ENCODE results near the gene IER2.

DNA sequence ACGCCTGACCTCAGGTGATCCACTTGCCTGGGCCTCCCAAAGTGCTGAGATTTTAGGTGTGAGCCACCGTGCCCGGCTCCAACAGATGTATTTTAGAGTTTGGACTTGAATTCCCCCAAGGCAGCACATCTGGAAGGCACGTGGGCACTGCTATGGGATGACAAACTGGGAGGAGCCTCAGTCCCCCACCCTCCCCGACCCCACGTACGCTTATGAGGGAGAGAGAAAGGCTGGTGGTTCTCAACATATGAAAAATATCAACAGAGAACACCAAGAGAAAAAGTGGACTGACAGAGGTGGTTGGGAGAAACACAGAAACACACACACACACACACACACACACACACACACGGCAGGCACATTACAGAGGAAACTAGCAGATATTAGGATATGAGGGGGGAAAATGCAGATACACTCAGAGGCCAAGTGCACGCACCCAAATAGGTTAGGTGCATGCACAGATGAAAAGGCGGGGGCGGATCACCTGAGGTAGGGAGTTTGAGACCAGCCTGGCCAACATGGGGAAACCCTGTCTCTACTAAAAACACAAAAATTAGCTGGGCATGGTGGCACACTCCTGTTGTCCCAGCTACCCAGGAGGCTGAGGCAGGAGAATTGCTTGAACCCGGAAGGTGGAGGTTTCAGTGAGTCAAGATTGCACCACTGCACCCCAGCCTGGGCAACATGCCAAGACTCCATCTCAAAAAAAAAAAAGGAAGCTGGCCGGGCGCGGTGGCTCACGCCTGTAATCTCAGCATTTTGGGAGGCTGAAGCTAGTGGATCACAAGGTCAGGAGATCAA lies 3.2 kb upstream of the IER2 start:
- TF ChIP-seq FOSL1 (IDR thresholded peaks at IDR 0.05; ENCODE audit: insufficient read depth, low read depth, low read length), result no peak
- TF ChIP-seq, protein P1, sequence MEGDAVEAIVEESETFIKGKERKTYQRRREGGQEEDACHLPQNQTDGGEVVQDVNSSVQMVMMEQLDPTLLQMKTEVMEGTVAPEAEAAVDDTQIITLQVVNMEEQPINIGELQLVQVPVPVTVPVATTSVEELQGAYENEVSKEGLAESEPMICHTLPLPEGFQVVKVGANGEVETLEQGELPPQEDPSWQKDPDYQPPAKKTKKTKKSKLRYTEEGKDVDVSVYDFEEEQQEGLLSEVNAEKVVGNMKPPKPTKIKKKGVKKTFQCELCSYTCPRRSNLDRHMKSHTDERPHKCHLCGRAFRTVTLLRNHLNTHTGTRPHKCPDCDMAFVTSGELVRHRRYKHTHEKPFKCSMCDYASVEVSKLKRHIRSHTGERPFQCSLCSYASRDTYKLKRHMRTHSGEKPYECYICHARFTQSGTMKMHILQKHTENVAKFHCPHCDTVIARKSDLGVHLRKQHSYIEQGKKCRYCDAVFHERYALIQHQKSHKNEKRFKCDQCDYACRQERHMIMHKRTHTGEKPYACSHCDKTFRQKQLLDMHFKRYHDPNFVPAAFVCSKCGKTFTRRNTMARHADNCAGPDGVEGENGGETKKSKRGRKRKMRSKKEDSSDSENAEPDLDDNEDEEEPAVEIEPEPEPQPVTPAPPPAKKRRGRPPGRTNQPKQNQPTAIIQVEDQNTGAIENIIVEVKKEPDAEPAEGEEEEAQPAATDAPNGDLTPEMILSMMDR (IDR thresholded peaks at IDR 0.05; ENCODE audit: control extremely low read depth in 1 of 3, insufficient read depth in 1 of 3, low read depth in 1 of 3, low read length in 3 of 3), result no peak
- TF ChIP-seq, protein P2, sequence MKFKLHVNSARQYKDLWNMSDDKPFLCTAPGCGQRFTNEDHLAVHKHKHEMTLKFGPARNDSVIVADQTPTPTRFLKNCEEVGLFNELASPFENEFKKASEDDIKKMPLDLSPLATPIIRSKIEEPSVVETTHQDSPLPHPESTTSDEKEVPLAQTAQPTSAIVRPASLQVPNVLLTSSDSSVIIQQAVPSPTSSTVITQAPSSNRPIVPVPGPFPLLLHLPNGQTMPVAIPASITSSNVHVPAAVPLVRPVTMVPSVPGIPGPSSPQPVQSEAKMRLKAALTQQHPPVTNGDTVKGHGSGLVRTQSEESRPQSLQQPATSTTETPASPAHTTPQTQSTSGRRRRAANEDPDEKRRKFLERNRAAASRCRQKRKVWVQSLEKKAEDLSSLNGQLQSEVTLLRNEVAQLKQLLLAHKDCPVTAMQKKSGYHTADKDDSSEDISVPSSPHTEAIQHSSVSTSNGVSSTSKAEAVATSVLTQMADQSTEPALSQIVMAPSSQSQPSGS (IDR thresholded peaks at IDR 0.05; ENCODE audit: low read length), result no peak
- TF ChIP-seq TAF1 (IDR thresholded peaks at IDR 0.05; ENCODE audit: low read depth, low read length), result no peak
- no peak for TF ChIP-seq CHD2 (IDR thresholded peaks at IDR 0.05; ENCODE audit: low read length)
- no peak for TF ChIP-seq EZH2 (IDR thresholded peaks at IDR 0.05; ENCODE audit: low read depth, low read length, severe bottlenecking)
- no peak for TF ChIP-seq GTF2F1 (IDR thresholded peaks at IDR 0.05; ENCODE audit: borderline replicate concordance, low read depth, low read length)
- no peak for TF ChIP-seq RXRA (IDR thresholded peaks at IDR 0.05; ENCODE audit: insufficient read depth, low read depth, low read length)
- TF ChIP-seq RAD21 (IDR thresholded peaks at IDR 0.05 in 1 of 2, conservative IDR thresholded peaks at IDR 0.05 in 1 of 2; ENCODE audit: low read depth in 2 of 2, low read length in 2 of 2), result no peak
- TF ChIP-seq, protein P3, sequence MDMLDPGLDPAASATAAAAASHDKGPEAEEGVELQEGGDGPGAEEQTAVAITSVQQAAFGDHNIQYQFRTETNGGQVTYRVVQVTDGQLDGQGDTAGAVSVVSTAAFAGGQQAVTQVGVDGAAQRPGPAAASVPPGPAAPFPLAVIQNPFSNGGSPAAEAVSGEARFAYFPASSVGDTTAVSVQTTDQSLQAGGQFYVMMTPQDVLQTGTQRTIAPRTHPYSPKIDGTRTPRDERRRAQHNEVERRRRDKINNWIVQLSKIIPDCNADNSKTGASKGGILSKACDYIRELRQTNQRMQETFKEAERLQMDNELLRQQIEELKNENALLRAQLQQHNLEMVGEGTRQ (IDR thresholded peaks at IDR 0.05; ENCODE audit: low read length), result no peak
- TF ChIP-seq JUND (IDR thresholded peaks at IDR 0.05; ENCODE audit: low read length), result no peak

Measured in H1 (cell line).